NCI-H82 treated with DMSO at 0.1 percent for 48 hours (cell line): Measurements from ENCODE around the gene SIGLEC6.

ENCODE experiments used
- DNase-seq: peaks from one replicate; lab custom pipeline; 2025; ENCODE audit not compliant: unreplicated experiment; lab: John Stamatoyannopoulos, UW

The SIGLEC6 gene

GRCh38 chr19:51477344-51477743 is 54.1 kb downstream of the SIGLEC6 start:
- DNase-seq, result no peak

- DNase-seq, result no peak
These were observed 55.3 kb downstream of the SIGLEC6 start for GRCh38 chr19:51476164-51476563.

- peak; percentile 73 for DNase-seq
These were observed 58.3 kb downstream of the SIGLEC6 start for GRCh38 chr19:51473009-51473707.

GRCh38 chr19:51472607-51473006 is 58.9 kb downstream of the SIGLEC6 start:
- no peak for DNase-seq

GRCh38 chr19:51471527-51471926 is 59.9 kb downstream of the SIGLEC6 start:
- DNase-seq, result no peak

- DNase-seq, result no peak
These were observed 60.5 kb downstream of the SIGLEC6 start for GRCh38 chr19:51470966-51471365.

GRCh38 chr19:51469629-51470028 is 61.8 kb downstream of the SIGLEC6 start:
- no peak for DNase-seq

- no peak for DNase-seq
These were observed 62.3 kb downstream of the SIGLEC6 start for GRCh38 chr19:51469162-51469561.

- no peak for DNase-seq
These were observed 62.9 kb downstream of the SIGLEC6 start for GRCh38 chr19:51468545-51468920.

- DNase-seq, result no peak
These were observed 63.5 kb downstream of the SIGLEC6 start for GRCh38 chr19:51467864-51468544.
